Right lobe of liver (tissue), 6 donors: ENCODE measurements around the gene ADGRF4. TPM values are rescaled to one million over a fixed set of nuclear protein-coding genes. Genes with fewer than 3 reads are reported as not detected.

Source experiments
- ATAC-seq, 4 donors: fragments of 200-7000 bp; cut with Tn5 transposase; one replicate each; pipeline ENCODE4 v1.9.1; 2020; ENCODE audit warnings: mild to moderate bottlenecking in 4 of 4, moderate library complexity in 4 of 4
- DNase-seq, 3 donors: peaks; one replicate each; pipeline ENCODE4 v3.0.0-alpha.2; 2020
- H3K27ac ChIP-seq, 3 donors: fragments of 200-600 bp; one replicate each; pipeline ENCODE4 v1.8.0; 2022
- H3K27me3 ChIP-seq, 2 donors: fragments of 200-600 bp; one replicate each; pipeline ENCODE4 v1.8.0; 2022
- H3K36me3 ChIP-seq, 4 donors: fragments of 200-600 bp; sonication (generic) in 1 of 4; one replicate each; pipeline versions ENCODE4 v1.5.1 to v1.8.0; 2017 to 2022; ENCODE audit warnings: control low read depth in 1 of 4
- H3K4me1 ChIP-seq, 4 donors: fragments of 200-600 bp; sonication (generic) in 1 of 4; one replicate each; pipeline versions ENCODE4 v1.5.1 to v1.8.0; 2017 to 2022; ENCODE audit warnings: control low read depth in 1 of 4
- H3K4me3 ChIP-seq, 3 donors: fragments of 200-600 bp; one replicate each; pipeline ENCODE4 v1.8.0; 2022
- H3K9me3 ChIP-seq, 4 donors: fragments of 200-600 bp; sonication (generic) in 1 of 4; one replicate each; pipeline versions ENCODE4 v1.5.1 to v1.8.0; 2017 to 2022; ENCODE audit warnings: control low read depth in 1 of 4
- CTCF ChIP-seq, 4 donors: fragments of 200-600 bp in 3 of 4; fragments of 450-650 bp in 1 of 4; IDR thresholded peaks; one replicate each; pipeline versions ENCODE4 v1.5.1 to v1.8.0; 2016 to 2022; ENCODE audit warnings: antibody characterized with exemption in 4 of 4, mild to moderate bottlenecking in 2 of 4
- POLR2A ChIP-seq: fragments of 450-650 bp; IDR thresholded peaks from one replicate; pipeline ENCODE4 v1.6.1; 2017; ENCODE audit warnings: antibody characterized with exemption, mild to moderate bottlenecking
- intact Hi-C, 2 donors: fragments of 100-400 bp; cut with DNase I; formaldehyde crosslinking; loops; one replicate each; pipeline versions ENCODE4 v1.11.2 to v1.14.1; 2022
- total RNA-seq, 6 experiments: library from RNA; depleted of rRNA in 2 of 6; stranded (reverse); fragments of >200 nt in 2 of 6; fragmentation: NEBNext Ultra II Directional in 3 of 6; extraction: Animal tissue kit (Norgen Biotek cat#: 25700) in 3 of 6; gene quantifications; one replicate each; pipeline versions ENCODE4 v1.1.0 to v1.2.4, GENCODE V29; 2016 to 2023
- donor health status: DM: no; HTN: yes; CAD: no.
- donor health status: DM: no; HTN: no; CAD: no.
- donor health status: DM: no; HTN: no; CAD: no.
- donor health status: DM: no; HTN: yes; CAD: no.
- donor health status: DM: no; HTN: yes; CAD: no.

The ADGRF4 gene
- total RNA-seq, 6 experiments from 2014 or later, result not detected

DNA sequence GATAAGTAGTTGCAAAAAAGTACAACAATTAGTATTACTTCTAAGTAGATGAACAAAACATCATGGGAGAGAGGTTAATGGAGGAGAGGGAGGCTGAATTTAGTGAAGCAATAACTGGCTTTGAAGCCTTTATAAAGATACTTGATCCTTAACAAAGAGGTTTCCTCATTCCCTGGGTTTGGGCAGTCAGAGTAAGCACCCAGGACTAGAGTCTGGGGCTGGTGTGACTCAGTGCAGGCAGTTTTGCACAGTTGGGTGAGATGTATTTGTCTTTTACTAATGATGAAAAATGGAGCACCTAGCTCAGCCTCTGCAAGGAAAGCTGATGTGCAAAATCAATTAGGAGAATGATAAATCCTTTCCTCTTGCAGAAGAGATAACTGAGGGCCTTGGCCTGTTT lies 71.6 kb downstream of the ADGRF4 start:
- DNase-seq, result no peak
- no peak for TF ChIP-seq CTCF (IDR thresholded peaks at IDR 0.05)
- TF ChIP-seq POLR2A, result no peak
- H3K9me3 ChIP-seq, result peaks cover 0 to 4% (median 0%) of the 10 kb centered on the region in 4 donors
- H3K4me3 ChIP-seq, result no peak overlapping the region
- H3K36me3 ChIP-seq, result no peaks in the 10 kb centered on the region
- H3K4me1 ChIP-seq, result no peaks in the 10 kb centered on the region
- ATAC-seq, result no peak
- no peaks in the 10 kb centered on the region for H3K27me3 ChIP-seq
- H3K27ac ChIP-seq, result no peak overlapping the region
- intact Hi-C loops, result no loop called here

Other genes starting within 250 kb of the ADGRF4 start
- 10 to 100 TPM; 12.0 to 24.8 (median 15.1) TPM for gene CD2AP, start 220.8 kb upstream of the ADGRF4 start, total RNA-seq
- gene OPN5, start 83.5 kb downstream of the ADGRF4 start, total RNA-seq, result not detected